ENCODE measurements around the gene NSRP1. TPM values are rescaled to one million over a fixed set of nuclear protein-coding genes. Genes with fewer than 3 reads are reported as not detected.

Gene NSRP1
- total RNA-seq, 1 experiment from 2014 or later: 34.3 TPM

GRCh38 chr17:30208214-30208613 lies 91.6 kb downstream of the NSRP1 start:
- intact Hi-C loops (cut with micrococcal nuclease; ENCODE audit: unreplicated experiment): no loop called here
- Histone ChIP-seq H3K4me1 (replicated peaks; ENCODE audit: insufficient read depth) (no peaks in the 10 kb centered on the region), H4K20me1 (ENCODE audit: insufficient read depth) (no peaks in the 10 kb centered on the region), H3K9me2 (ENCODE audit: insufficient read depth) (no peaks in the 10 kb centered on the region), H3K27ac (no peak overlapping the region), H2AFZ (no peak overlapping the region), H3K4me3 (no peak overlapping the region), H3K9me3 (ENCODE audit: insufficient read depth, low read depth) (no peaks in the 10 kb centered on the region), H3K27me3 (ENCODE audit: insufficient read depth, low read depth) (no peaks in the 10 kb centered on the region), H3K79me2 (ENCODE audit: low read depth) (no peaks in the 10 kb centered on the region), H3K4me2 (no peak overlapping the region), H3K36me3 (ENCODE audit: low read depth) (no peaks in the 10 kb centered on the region), H3F3A (ENCODE audit: insufficient read depth, low read depth) (no peaks in the 10 kb centered on the region)
- TF ChIP-seq EZH2 (IDR thresholded peaks at IDR 0.05; ENCODE audit: low read depth) (no peak), CTCF (conservative IDR thresholded peaks at IDR 0.05) (no peak)
- ChIA-PET POLR2A (ENCODE audit: unreplicated experiment) (no interaction called here), CTCF (no interaction called here)
- no TSS peak for BruUV-seq (replicated peaks)
- DNase-seq: no peak

- Histone ChIP-seq H3K27ac (no peak overlapping the region), H3K4me3 (no peak overlapping the region), H3K9me3 (ENCODE audit: insufficient read depth, low read depth) (no peaks in the 10 kb centered on the region), H3K36me3 (ENCODE audit: low read depth) (no peaks in the 10 kb centered on the region), H2AFZ (no peak overlapping the region), H3F3A (ENCODE audit: insufficient read depth, low read depth) (no peaks in the 10 kb centered on the region), H3K9me2 (ENCODE audit: insufficient read depth) (no peaks in the 10 kb centered on the region), H3K27me3 (ENCODE audit: insufficient read depth, low read depth) (no peaks in the 10 kb centered on the region), H3K4me2 (no peak overlapping the region), H3K79me2 (ENCODE audit: low read depth) (no peaks in the 10 kb centered on the region), H3K4me1 (replicated peaks; ENCODE audit: insufficient read depth) (no peaks in the 10 kb centered on the region), H4K20me1 (ENCODE audit: insufficient read depth) (no peaks in the 10 kb centered on the region)
- TF ChIP-seq CTCF (conservative IDR thresholded peaks at IDR 0.05): no peak
- BruUV-seq (replicated peaks): no TSS peak
- intact Hi-C loops (cut with micrococcal nuclease; ENCODE audit: unreplicated experiment): no loop called here
- CTCF ChIA-PET: interaction anchor here (0.7 kb wide), 1 partner anchor 57 kb away, joined by 7 read pairs; no protein-coding TSS in a partner anchor
- no peak for DNase-seq
- POLR2A ChIA-PET (ENCODE audit: unreplicated experiment): no interaction called here
Measured at GRCh38 chr17:30209930-30210329, 93.3 kb downstream of the NSRP1 start.

GRCh38 chr17:30210366-30210765 lies 93.8 kb downstream of the NSRP1 start:
- H3K9me3 ChIP-seq (ENCODE audit: insufficient read depth, low read depth): no peaks in the 10 kb centered on the region
- TF ChIP-seq EZH2 (IDR thresholded peaks at IDR 0.05; ENCODE audit: low read depth) (no peak), CTCF (conservative IDR thresholded peaks at IDR 0.05) (no peak)
- intact Hi-C loops (cut with micrococcal nuclease; ENCODE audit: unreplicated experiment): no loop called here
- H3K4me3 ChIP-seq: no peak overlapping the region
- no peaks in the 10 kb centered on the region for H4K20me1 ChIP-seq (ENCODE audit: insufficient read depth)
- CTCF ChIA-PET: no interaction called here
- H3K79me2 ChIP-seq (ENCODE audit: low read depth): no peaks in the 10 kb centered on the region
- H3K4me2 ChIP-seq: no peak overlapping the region
- H3K36me3 ChIP-seq (ENCODE audit: low read depth): no peaks in the 10 kb centered on the region
- H2AFZ ChIP-seq: no peak overlapping the region
- H3K27ac ChIP-seq: no peak overlapping the region
- BruUV-seq (replicated peaks): no TSS peak
- POLR2A ChIA-PET (ENCODE audit: unreplicated experiment): no interaction called here
- H3K27me3 ChIP-seq (ENCODE audit: insufficient read depth, low read depth): no peaks in the 10 kb centered on the region
- H3K9me2 ChIP-seq (ENCODE audit: insufficient read depth): no peaks in the 10 kb centered on the region
- DNase-seq: no peak
- no peaks in the 10 kb centered on the region for H3K4me1 ChIP-seq (replicated peaks; ENCODE audit: insufficient read depth)
- no peaks in the 10 kb centered on the region for H3F3A ChIP-seq (ENCODE audit: insufficient read depth, low read depth)
